Measurements from ENCODE around the gene CFAP97. TPM values are rescaled to one million over a fixed set of nuclear protein-coding genes. Genes with fewer than 3 reads are reported as not detected.

CFAP97 gene
- polyA plus RNA-seq, 1 donor from 2014 or later, result 29.8 TPM

DNA sequence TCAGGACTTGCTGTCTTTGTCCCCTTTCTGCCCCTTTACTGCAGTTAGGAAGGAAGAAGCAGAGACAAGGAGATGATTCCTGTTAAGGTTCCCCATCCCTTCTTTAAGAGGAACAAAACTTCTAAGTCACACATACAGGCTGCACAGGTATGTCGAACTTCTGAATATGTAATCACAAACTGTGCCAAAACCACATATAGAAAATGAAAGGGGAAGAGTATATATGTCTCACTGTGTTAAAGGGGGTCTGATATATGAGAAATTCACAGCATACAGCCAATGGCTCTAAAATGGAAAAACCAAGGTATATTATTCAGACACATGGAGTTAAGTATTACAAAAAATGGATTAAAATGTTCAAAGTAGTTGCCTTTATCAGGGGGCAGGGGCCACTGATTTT, 11.7 kb downstream of the CFAP97 start:
- Histone ChIP-seq H3K4me2 (ENCODE audit: low read length) (no peak overlapping the region), H3K9me3 (ENCODE audit: low read length) (no peaks in the 10 kb centered on the region), H4K20me1 (ENCODE audit: insufficient read depth) (no peaks in the 10 kb centered on the region), H3K27ac (ENCODE audit: low read length) (no peak overlapping the region), H3K4me3 (ENCODE audit: low read length) (no peak overlapping the region), H3F3A (ENCODE audit: insufficient read depth, low read length, poor library complexity, severe bottlenecking) (no peaks in the 10 kb centered on the region), H2AFZ (ENCODE audit: low read depth, low read length) (no peak overlapping the region), H3K9me2 (ENCODE audit: insufficient read depth, low read length) (no peaks in the 10 kb centered on the region), H3K79me2 (replicated peaks; ENCODE audit: insufficient read depth, low read length) (no peaks in the 10 kb centered on the region), H3K36me3 (ENCODE audit: insufficient read depth, low read length) (no peaks in the 10 kb centered on the region), H3K27me3 (ENCODE audit: insufficient read depth, low read depth, low read length) (no peaks in the 10 kb centered on the region), H3K9ac (ENCODE audit: low read length) (no peak overlapping the region)
- TF ChIP-seq, protein P1, sequence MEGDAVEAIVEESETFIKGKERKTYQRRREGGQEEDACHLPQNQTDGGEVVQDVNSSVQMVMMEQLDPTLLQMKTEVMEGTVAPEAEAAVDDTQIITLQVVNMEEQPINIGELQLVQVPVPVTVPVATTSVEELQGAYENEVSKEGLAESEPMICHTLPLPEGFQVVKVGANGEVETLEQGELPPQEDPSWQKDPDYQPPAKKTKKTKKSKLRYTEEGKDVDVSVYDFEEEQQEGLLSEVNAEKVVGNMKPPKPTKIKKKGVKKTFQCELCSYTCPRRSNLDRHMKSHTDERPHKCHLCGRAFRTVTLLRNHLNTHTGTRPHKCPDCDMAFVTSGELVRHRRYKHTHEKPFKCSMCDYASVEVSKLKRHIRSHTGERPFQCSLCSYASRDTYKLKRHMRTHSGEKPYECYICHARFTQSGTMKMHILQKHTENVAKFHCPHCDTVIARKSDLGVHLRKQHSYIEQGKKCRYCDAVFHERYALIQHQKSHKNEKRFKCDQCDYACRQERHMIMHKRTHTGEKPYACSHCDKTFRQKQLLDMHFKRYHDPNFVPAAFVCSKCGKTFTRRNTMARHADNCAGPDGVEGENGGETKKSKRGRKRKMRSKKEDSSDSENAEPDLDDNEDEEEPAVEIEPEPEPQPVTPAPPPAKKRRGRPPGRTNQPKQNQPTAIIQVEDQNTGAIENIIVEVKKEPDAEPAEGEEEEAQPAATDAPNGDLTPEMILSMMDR (IDR thresholded peaks at IDR 0.05; ENCODE audit: poor library complexity, severe bottlenecking), result no peak
- TF ChIP-seq SMC3 (conservative IDR thresholded peaks at IDR 0.05; ENCODE audit: poor library complexity) (no peak), TAF1 (IDR thresholded peaks at IDR 0.05; ENCODE audit: low read depth) (no peak), POLR2AphosphoS5 (IDR thresholded peaks at IDR 0.05) (no peak), RAD21 (conservative IDR thresholded peaks at IDR 0.05) (no peak), EZH2 (IDR thresholded peaks at IDR 0.05; ENCODE audit: borderline replicate concordance, insufficient read depth, low read length, poor library complexity, severe bottlenecking) (no peak), MXI1 (conservative IDR thresholded peaks at IDR 0.05; ENCODE audit: poor library complexity, severe bottlenecking) (no peak), EP300 (conservative IDR thresholded peaks at IDR 0.05; ENCODE audit: poor library complexity, severe bottlenecking) (no peak)
- TF ChIP-seq, protein P2, sequence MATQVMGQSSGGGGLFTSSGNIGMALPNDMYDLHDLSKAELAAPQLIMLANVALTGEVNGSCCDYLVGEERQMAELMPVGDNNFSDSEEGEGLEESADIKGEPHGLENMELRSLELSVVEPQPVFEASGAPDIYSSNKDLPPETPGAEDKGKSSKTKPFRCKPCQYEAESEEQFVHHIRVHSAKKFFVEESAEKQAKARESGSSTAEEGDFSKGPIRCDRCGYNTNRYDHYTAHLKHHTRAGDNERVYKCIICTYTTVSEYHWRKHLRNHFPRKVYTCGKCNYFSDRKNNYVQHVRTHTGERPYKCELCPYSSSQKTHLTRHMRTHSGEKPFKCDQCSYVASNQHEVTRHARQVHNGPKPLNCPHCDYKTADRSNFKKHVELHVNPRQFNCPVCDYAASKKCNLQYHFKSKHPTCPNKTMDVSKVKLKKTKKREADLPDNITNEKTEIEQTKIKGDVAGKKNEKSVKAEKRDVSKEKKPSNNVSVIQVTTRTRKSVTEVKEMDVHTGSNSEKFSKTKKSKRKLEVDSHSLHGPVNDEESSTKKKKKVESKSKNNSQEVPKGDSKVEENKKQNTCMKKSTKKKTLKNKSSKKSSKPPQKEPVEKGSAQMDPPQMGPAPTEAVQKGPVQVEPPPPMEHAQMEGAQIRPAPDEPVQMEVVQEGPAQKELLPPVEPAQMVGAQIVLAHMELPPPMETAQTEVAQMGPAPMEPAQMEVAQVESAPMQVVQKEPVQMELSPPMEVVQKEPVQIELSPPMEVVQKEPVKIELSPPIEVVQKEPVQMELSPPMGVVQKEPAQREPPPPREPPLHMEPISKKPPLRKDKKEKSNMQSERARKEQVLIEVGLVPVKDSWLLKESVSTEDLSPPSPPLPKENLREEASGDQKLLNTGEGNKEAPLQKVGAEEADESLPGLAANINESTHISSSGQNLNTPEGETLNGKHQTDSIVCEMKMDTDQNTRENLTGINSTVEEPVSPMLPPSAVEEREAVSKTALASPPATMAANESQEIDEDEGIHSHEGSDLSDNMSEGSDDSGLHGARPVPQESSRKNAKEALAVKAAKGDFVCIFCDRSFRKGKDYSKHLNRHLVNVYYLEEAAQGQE (IDR thresholded peaks at IDR 0.05; ENCODE audit: borderline replicate concordance), result no peak

GRCh38 chr4:185190306-185190856, 13.4 kb downstream of the CFAP97 start:
- Histone ChIP-seq H3K36me3 (ENCODE audit: insufficient read depth, low read length) (no peaks in the 10 kb centered on the region), H3K9ac (ENCODE audit: low read length) (no peak overlapping the region), H3K9me2 (ENCODE audit: insufficient read depth, low read length) (no peaks in the 10 kb centered on the region), H3K4me3 (ENCODE audit: low read length) (no peak overlapping the region), H4K20me1 (ENCODE audit: insufficient read depth) (no peaks in the 10 kb centered on the region), H3K27ac (ENCODE audit: low read length) (no peak overlapping the region), H2AFZ (ENCODE audit: low read depth, low read length) (no peak overlapping the region), H3K9me3 (ENCODE audit: low read length) (no peaks in the 10 kb centered on the region), H3F3A (ENCODE audit: insufficient read depth, low read length, poor library complexity, severe bottlenecking) (no peaks in the 10 kb centered on the region), H3K79me2 (replicated peaks; ENCODE audit: insufficient read depth, low read length) (no peaks in the 10 kb centered on the region), H3K4me2 (ENCODE audit: low read length) (no peak overlapping the region), H3K27me3 (ENCODE audit: insufficient read depth, low read depth, low read length) (no peaks in the 10 kb centered on the region)
- TF ChIP-seq RAD21 (conservative IDR thresholded peaks at IDR 0.05) (no peak), EP300 (conservative IDR thresholded peaks at IDR 0.05; ENCODE audit: poor library complexity, severe bottlenecking) (no peak), EZH2 (IDR thresholded peaks at IDR 0.05; ENCODE audit: borderline replicate concordance, insufficient read depth, low read length, poor library complexity, severe bottlenecking) (no peak), POLR2AphosphoS5 (IDR thresholded peaks at IDR 0.05) (no peak), SMC3 (conservative IDR thresholded peaks at IDR 0.05; ENCODE audit: poor library complexity) (no peak), TAF1 (IDR thresholded peaks at IDR 0.05; ENCODE audit: low read depth) (no peak), MXI1 (conservative IDR thresholded peaks at IDR 0.05; ENCODE audit: poor library complexity, severe bottlenecking) (no peak)
- TF ChIP-seq, protein P1 (IDR thresholded peaks at IDR 0.05; ENCODE audit: poor library complexity, severe bottlenecking), result no peak
- TF ChIP-seq, protein P2 (IDR thresholded peaks at IDR 0.05; ENCODE audit: borderline replicate concordance), result no peak
